ENCODE results near the gene SLC35B1.

- TF ChIP-seq EZH2phosphoT487 (IDR thresholded peaks at IDR 0.05; ENCODE audit: borderline replicate concordance, low read depth), result no peak
- no peak for TF ChIP-seq FOXM1 (IDR thresholded peaks at IDR 0.05; ENCODE audit: low read depth)
- TF ChIP-seq CTCF (IDR thresholded peaks at IDR 0.05), result peak; percentile 100
- no peak for TF ChIP-seq JUND (IDR thresholded peaks at IDR 0.05)
- peak; percentile 99 for TF ChIP-seq SMC3 (IDR thresholded peaks at IDR 0.05; ENCODE audit: low read depth, low read length)
- no peak for TF ChIP-seq REST (IDR thresholded peaks at IDR 0.05; ENCODE audit: low read depth, low read length)
- TF ChIP-seq MAX (IDR thresholded peaks at IDR 0.05; ENCODE audit: low read depth), result no peak
- TF ChIP-seq NRF1 (IDR thresholded peaks at IDR 0.05; ENCODE audit: low read depth, low read length), result no peak; the same call in 1 of the 2 replicates
- no peak for TF ChIP-seq SIN3A (IDR thresholded peaks at IDR 0.05; ENCODE audit: borderline replicate concordance, low read depth, low read length)
- TF ChIP-seq PBX3 (IDR thresholded peaks at IDR 0.05), result no peak
- TF ChIP-seq USF2 (IDR thresholded peaks at IDR 0.05; ENCODE audit: borderline replicate concordance, low read depth, low read length), result no peak
- TF ChIP-seq YY1 (IDR thresholded peaks at IDR 0.05; ENCODE audit: low read depth), result no peak
Measured at GRCh38 chr17:49694847-49695697, 12.7 kb downstream of the SLC35B1 start.
